ENCODE measurements around the gene KRTAP3-3.
"Not testable (repeated sequence)": the region's sequence is repeated elsewhere in the genome, so short reads cannot be mapped to it uniquely, and the experiment has no call there.

The KRTAP3-3 gene

DNA sequence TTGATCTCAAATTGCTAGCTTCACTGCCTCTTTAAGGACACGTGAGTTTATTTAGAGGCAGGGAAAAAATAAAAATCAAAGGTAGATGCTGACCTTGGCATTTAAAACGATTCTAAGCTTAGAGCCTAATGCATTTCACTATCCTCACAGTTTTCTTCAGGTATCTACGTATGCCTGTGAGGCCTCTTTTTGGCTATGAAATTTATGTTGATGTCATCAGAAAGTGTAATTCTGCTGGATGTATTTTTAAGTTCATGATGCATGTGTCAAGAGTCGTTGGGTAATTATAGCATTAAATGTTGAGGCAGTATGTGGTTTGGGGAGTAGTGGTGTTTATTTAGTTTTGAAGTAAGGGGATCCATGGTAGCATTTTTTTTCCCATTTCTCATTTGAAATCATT, 10.0 kb upstream of the KRTAP3-3 start:
- no peak for DNase-seq

DNA sequence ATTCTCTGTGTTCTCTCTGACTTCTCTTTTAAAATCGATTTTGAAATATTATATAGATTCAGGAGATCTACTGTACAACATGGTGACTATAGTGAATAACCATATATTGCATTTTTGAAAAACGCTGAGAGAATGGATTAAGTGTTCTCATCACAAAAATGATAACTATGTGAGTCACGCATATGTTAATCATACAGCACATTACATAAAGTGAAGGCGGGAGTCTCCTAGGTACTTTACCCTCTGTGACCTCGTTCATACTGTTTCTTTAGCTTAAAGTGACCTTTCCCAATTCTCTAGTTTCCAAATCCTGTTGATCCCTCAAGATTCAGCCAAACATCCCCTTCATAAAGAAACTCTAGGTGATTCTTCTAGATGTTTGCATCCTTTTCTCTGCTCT, 8.8 kb upstream of the KRTAP3-3 start:
- no peak for DNase-seq

DNA sequence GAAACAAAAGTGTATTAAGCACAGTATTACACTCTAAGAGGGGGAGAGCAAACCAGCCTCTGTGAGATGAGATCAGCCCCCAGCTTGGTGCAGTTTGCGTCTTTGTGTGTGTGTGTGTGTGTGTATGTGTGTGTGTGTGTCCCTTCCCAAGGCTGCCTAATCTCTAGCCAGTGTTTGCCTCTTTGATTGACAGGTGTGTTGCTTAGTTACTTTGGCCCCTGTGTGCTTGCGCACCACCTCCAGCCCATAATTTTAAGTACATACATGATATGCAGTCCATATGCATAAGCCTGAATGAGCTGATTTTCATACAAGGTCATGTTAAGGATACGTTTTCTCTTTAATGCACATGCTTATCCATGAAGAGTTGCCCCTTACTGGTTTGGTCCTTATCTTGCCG, 7.8 kb upstream of the KRTAP3-3 start:
- no peak for DNase-seq

DNA sequence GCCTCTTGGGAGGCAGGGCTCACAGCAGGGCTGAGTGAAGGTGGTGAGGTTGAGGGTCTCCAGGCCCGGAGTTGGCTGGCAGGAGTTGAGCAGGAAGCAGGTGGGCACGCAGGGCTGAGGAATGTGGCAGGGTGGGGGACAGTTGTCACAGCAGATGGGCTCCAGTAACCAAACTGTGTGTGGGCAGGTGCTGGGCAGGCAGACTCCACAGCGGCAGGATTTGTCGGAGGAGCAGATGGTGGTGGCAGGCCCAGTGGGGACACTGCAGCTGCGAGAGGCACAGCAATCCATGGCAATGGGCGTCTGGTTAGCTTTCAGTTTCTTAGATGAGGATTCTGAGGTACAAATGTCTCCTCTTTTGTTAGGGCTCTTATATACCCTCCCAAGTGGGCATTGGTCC, 5.6 kb upstream of the KRTAP3-3 start, which contains the start of gene KRTAP3-2:
KRTAP3-2 (minus strand) TSS at position 344 of the 400 bp plus-strand sequence; CDS start at position 291, 53 bp downstream.
- not testable (repeated sequence) for DNase-seq

DNA sequence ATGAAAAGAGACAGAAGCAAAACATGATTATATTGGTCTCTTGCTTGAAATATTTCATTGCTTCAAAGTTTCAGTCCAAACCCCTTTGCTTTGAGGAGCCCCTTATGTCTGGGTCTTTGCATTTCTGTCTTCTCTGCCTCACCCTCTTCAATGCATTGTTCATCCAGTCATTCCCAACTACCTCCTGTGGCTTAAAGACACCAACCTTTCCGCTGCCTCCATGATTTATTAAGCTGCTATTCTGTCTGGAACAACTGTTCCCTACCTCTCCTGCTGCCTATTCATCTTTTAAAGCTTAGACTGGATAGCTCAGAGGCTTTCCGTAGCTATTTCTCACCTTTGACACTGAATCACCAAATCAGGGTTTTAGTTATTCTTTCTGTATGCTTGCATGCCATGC, 3.4 kb upstream of the KRTAP3-3 start:
- DNase-seq: no peak

DNA sequence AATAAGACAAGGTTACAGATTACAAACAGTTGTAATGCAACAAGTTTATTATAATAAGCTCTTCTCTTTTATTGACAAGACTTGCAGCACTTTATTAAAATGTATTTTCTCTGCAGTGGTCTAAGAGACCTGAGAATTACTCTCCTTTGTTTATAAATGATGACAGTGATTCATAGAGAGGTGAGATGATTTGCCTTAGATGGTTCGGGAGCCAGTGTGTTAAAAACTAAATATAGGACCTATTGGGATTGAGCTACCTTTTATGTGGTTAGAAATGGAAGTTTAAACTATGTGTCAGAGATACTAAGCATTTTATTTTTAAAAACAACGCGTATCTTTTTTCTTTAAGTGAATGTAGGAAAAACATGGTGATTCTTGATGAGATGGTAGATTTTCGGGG, 2.9 kb upstream of the KRTAP3-3 start:
- no peak for DNase-seq

DNA sequence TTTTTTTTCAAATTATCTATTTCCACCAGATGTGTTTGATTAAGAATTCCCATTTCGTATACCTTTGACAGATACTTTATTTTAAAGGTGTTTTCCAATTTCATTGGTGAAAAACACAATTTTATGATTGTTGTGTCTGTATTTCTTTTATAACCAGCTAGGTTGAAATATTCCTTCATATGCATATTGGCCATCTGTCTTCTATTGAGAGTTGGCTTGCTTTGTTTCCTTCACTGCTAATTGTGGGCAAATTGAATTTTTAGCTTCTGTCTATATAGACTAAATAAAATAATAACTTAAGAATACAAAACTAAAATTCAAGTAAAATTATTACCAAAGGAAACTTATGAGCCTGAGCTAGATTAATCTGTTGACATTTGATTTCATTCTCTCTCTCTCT, 1.2 kb upstream of the KRTAP3-3 start:
- DNase-seq: no peak

DNA sequence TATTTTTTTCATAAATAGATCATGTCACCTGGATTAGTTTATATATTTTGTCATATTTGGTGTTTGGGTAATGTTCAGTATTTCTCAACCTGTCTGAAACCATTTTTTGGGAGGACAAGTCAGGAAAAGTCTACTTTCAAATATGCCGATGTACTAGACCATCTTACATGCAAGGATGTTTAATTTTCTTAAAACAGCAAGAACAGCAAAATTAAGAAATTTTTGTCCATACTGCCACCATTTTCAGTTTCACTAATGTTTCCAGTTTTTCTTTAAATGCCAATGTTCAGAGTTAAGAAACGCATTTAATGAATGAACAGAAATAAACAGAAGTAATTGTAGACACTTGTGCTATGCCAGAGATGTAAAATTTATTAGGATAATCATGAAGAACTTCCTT, 880 bp downstream of the KRTAP3-3 start:
- DNase-seq: no peak

DNA sequence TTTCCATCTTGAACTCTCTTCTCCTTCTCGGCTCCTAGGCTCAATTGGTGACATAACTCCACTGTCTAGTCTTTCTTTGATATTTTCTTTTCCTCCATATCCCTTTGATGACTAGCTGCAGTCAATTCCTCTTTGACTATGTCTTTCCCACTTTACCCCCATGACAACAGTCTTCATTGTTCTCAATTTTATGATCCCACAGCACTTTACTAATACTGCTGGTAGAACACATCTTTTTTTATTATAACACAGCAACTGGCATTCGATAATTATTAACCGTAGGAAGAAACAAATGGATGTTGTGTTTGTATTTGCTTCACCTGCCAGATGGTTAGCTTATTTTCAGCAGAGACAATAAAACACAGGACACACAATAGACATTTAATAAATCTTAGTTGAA, 1.3 kb downstream of the KRTAP3-3 start:
- no peak for DNase-seq

DNA sequence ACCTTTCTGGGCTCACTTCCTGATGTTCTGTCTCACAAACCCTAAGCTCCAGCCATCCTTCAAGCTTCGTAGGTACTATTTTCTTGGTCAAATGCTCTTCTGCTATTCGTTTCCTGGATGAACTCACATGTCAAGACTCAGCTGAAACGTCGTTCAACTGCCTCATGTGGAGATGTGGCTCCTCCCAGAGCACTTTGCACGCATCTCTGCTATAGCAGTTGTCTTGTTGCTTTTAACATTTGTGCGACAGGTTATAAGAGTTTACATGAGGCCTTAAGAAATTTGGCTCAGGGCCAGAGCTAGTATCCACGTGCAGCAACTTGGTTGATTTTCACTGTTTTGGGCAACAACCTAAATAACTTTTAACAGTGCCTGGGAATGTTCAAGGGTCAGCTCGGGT, 7.0 kb downstream of the KRTAP3-3 start:
- no peak for DNase-seq

DNA sequence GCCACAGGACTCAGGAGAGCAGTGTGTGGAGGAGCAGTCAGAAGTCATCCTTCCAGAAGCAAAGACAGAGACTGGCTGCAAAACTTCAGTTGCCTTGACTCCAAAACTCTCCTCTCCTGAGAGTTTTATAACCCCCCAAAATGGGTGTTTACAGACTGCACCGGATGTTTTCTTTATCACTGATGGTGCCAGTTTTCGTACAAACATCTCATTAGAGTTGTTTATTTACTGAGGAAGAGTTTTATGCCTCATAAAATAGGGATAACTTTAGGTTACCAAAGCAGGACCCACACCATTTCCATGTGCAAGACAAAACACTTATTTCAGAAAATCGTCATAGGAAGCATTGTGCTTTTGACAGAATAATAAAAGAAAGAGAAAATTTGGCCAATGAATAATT, 9.7 kb downstream of the KRTAP3-3 start, which contains the start of gene KRT40:
KRT40 (minus strand) TSS at position 101 of the 400 bp plus-strand sequence; CDS start at position 48, 53 bp downstream.
- no peak for DNase-seq

DNA sequence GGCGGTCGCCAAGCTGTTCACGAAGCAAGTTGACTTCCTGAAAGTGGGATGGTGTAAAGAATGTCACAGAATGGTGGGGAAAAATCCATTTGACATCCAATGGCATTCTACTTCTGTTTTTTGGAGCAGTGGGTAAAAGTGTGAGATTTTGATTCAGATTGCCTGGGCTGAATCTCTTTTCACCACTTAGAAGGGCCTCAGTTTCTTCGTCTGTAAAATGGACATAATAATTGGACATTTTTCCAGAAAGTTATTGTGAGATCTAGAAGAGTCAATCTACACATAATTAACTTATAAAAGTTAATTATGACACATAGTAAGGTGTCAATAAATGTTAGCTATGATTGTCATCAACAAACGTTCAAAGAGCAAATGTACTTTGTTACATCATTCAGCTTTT, 12.8 kb downstream of the KRTAP3-3 start:
- no peak for DNase-seq

DNA sequence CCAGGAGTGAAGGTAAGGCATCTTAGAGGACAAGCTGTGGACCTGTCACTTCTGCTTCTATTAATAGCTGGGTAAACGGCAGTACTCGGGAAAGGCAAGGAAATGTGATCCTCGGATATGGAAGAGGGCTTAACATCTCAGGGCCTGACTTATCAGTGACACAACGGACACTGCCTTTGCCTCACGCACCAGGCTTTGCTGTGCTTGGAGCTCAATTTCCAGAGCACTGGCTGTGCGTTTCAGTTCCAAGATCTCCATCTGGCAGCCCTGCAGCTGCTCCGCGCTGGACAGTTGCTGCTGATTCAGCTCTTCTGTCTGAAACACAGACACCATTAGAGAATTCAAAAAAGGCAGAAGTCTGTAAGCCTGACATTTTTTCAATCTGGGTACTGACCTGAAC, 13.4 kb downstream of the KRTAP3-3 start:
- no peak for DNase-seq

DNA sequence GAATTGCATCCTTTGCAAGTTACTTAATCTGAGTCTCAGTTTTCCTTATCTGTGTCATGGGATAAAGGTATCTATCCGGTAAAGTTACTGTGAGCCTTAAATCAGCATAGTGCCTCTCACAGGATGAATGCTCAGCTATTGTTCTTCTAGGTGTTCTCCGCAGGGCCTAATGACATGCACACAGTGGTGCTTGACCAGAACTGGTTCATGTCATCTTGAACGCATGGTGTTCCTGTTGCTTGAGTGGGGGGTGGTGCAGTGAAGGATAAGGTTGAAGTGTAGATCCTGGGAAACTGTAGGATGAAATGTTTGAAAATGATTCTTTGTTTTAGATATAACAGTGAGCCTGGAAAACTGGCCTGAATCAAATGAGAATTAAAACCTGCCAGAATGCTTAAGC, 13.8 kb downstream of the KRTAP3-3 start:
- no peak for DNase-seq

DNA sequence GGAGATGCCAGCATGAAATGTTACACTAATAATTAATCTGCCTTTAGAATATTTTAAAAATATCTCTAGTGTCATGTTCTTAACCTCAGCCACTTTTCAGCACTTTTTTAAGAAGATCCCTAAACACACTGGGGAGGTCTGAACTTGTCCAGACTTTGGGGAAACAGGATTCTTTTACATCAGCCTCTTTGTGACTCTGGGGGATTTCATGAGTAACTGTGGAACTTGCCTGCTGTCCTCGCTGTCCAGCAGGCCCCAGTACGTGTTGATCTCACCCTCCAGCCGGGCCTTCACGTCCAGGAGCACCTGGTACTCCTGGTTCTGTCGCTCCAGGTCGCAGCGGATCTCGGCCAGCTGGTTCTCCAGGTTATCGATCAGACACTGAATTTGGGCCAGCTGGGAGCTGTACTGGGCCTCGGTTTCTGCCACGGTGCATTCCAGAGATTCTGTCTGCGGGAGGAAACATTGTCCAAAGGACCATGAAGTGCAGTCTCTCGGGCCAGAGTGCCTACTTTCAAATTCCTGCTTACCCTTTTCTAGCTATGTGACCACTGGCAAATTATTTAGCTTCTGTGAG, 15.3 kb downstream of the KRTAP3-3 start:
- DNase-seq: no peak

DNA sequence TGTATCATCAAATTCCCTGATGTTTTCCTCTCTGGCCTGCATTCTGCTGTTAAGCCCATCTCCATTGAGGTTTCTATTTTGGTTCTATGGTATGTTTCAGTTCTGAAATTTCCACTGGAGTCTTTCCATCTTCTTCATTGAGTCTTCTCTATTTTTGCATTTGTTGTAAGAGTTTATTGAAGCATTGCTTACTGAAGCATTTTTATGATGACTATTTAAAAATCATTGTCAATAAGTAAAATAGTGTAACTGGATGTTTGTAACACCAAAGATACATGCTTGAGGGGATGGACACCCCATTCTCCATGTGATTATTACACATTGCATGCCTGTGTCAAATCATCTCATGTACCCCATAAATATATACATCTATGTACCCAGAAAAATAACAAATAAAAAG, 18.4 kb downstream of the KRTAP3-3 start:
- DNase-seq: no peak

DNA sequence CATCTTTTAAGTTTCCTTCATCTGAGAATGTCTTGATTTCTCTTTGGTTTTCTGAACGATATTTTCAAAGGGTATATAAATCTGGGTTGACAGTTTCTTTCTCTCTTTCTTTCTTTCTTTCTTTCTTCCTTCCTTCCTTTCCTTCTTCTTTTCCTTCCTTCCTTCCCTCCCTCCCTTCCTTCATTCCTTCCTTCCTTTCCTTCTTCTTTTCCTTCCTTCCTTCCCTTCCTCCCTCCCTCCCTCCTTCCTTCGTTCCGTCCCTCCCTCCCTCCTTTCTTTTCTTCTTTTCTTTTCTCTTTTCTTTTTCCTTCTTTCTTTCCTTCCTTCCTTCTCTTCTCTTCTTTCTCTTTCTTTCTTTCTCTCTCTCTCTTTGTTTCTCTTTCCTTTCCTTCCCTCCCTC, 19.6 kb downstream of the KRTAP3-3 start:
- no peak for DNase-seq

DNA sequence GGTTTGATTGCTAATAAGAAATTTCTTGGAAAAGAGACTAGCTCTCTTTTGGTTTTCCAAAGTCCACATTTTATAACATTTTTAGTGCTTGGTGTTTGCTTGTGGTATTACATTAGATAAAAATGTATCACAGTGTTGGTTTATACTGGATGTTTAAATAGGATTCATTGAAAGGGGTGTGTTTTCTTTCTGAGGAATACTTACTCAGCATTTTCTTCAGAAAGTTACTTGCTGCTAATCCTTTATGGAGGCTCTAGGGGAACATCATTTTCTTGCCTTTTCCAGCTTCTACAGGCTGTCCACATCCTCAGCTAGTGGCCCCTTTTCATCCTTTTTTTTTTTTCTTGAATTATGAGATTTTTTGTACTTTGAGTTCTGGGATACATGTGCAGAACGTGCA, 26.4 kb downstream of the KRTAP3-3 start:
- no peak for DNase-seq

DNA sequence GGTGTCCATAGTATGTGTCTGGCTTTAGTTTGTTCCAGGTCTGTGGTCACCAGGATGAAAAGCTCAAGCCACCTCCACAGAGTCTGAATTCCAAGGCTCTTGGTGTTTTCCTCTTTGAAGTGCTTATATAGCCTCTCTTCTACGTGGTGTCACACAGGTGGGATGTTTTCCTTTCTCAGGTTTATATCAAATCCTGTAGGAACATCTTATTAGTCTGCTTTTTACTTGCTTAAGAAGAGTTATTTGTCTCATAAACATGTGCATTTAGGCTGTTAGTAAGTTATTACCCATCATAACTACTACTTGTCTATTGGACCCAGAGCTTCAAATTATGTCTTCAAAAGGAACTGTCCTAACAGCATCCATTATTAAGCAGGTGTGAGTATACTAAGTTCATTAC, 27.1 kb downstream of the KRTAP3-3 start, which contains the start of gene KRT39:
KRT39 (minus strand) TSS at position 101 of the 400 bp plus-strand sequence; CDS start at position 9, 92 bp downstream.
- DNase-seq: no peak

DNA sequence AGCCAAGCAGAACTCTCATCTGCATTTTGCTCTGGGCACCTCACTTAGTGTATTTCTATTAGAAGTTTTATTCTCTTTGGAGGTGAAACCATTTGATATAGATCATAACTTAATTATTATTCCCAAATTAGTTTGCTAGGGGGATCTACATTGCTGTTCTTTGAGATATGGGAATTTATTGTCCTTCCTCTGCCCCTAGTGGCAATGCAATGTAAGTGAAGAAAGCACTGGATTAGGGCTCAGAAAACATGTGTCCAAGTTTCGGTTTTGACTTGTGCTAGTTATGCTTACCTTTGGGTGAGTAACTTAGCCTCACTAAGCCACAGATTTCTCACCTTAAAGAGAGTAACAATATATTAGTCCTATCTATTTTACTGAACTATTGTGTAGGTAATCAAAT, 30.1 kb downstream of the KRTAP3-3 start:
- DNase-seq: peak; percentile 17

DNA sequence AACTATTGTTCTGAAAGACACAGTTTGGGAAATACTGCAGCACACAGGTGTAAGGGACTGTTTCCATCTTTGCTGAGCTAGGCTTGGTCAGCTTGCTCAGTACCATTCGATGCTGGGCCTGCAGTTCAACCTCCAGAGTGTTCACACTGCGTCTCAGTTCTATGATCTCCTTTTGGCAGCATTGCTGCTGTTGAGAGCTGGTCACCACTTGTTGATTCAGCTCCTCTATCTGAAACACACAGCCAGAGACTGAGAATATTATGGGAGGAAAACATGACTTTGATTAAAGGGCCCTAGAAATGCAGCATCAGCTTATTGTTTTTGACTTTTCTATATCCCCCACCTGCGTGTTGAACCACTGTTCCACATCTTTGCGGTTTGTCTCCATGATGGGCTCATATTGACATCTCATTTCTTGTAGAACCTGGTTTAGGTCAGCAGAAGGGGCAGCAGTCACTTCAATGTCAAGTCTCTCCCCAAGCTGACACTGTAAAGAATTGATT, 31.9 kb downstream of the KRTAP3-3 start:
- no peak for DNase-seq

DNA sequence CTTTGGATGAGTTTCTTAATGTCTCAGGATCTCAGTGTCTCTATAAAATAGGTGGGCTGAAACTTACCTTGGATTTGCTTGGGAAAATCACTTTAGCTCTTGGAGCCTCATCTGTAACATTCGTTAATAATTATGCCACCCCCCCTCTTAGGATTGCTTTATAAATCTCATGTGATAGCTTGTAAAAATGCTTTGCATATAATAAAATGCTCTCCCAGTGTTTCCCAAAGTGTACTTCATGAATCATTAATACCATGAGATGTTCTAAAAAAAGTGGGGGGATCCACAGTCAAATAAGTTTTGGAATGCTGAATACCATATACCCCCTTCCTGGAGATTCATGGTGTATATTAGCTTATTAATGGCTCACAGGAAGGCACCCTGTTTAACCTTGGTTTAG, 32.4 kb downstream of the KRTAP3-3 start:
- DNase-seq: no peak

DNA sequence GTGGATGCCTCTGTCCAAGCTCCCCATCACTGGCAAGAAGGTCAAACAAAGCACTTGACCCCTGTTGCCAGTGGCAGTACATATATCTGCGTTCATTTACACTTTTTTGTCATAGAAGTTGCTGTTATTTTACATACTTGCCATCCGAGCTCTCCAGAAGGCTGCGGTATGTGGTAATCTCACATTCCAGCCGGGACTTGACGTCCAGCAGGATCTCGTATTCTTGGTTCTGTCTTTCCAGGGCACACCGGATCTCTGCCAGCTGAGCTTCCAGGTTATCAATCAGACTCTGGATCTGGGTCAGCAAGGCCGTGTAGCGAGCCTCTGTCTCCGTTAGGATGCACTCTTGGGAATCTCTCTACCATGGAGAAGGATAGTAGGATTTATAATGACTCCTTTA, 33.8 kb downstream of the KRTAP3-3 start:
- DNase-seq: no peak

DNA sequence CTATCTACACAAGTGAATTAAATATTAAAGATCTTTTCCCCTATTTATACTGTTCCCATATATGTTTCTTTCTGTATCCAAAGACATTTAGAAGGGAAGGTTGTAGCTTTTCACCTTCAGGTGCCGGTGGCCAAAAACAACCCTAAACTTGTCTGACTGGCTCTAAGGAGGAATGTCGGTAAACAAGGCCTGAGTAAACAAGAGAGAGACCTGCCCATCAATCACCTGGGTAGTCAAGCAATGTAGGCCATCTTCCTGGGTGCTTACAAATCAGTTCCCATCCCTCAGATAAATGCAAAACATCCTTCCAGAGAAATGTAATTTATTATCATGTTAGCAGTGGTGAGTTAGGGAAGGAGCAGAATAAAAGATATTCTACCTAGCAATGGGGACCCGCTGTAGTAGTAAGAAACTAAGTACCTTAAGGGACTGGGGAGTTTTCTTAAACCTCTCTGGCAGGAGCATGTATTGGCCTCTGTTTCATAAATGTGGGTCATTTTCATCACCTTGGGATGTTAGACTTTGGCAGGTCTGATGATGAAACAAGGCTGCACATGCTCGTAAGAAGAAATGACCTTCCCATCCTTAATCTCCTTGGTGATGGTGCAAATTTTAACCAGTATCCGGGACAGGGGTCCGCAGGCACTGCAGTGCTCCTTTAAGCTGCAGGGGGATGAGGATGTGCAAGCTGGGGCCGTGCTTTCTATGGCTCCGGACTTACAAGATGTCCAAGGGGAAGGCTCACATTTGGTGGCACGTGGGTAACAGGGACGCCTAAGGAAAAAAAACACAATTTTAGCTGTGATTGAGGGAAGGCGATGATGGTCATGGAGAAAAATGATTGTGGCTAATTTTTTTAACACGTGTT, 35.6 kb downstream of the KRTAP3-3 start:
- DNase-seq: no peak
